GM23338 (cell line): ENCODE measurements around the gene MTA3. TPM values are rescaled to one million over a fixed set of nuclear protein-coding genes. Genes with fewer than 3 reads are reported as not detected.

Experiments
- ATAC-seq: fragments of 200-7000 bp; cut with Tn5 transposase; 3 replicates; pipeline ENCODE4 v1.9.1; 2020
- DNase-seq: peaks from one replicate; pipeline ENCODE4 v3.0.0-alpha.2; 2015; ENCODE audit warnings: low spot score
- H2AFZ ChIP-seq: fragments of 200-600 bp; sonication (generic); 2 replicates; pipeline ENCODE4 v1.8.0; 2016; ENCODE audit warnings: antibody characterized with exemption, mild to moderate bottlenecking, moderate library complexity
- H3F3A ChIP-seq: fragments of 200-600 bp; sonication (generic); replicated peaks from 2 replicates; pipeline ENCODE4 v1.8.0; 2017; ENCODE audit warnings: antibody characterized with exemption, mixed run types, low read depth
- H3K27ac ChIP-seq: fragments of 200-600 bp; sonication (generic); 2 replicates; pipeline ENCODE4 v1.6.1; 2016; ENCODE audit warnings: low read depth
- H3K27me3 ChIP-seq: fragments of 200-600 bp; sonication (generic); 2 replicates; pipeline ENCODE4 v1.8.0; 2016; ENCODE audit warnings: mild to moderate bottlenecking, mixed run types, moderate library complexity; ENCODE audit not compliant: insufficient read depth
- H3K36me3 ChIP-seq: fragments of 200-600 bp; sonication (generic); 2 replicates; pipeline ENCODE4 v1.8.0; 2016; ENCODE audit warnings: mild to moderate bottlenecking; ENCODE audit not compliant: insufficient read depth
- H3K4me1 ChIP-seq: fragments of 200-600 bp; sonication (generic); 2 replicates; pipeline ENCODE4 v1.8.0; 2016; ENCODE audit warnings: mild to moderate bottlenecking, moderate library complexity; ENCODE audit not compliant: insufficient read depth
- H3K4me2 ChIP-seq: fragments of 200-600 bp; sonication (generic); 2 replicates; pipeline ENCODE4 v1.7.1; 2017; ENCODE audit warnings: mixed run types
- H3K4me3 ChIP-seq: fragments of 200-600 bp; sonication (generic); 2 replicates; pipeline ENCODE4 v1.6.1; 2016; ENCODE audit warnings: mixed run types
- H3K79me2 ChIP-seq: fragments of 200-600 bp; sonication (generic); replicated peaks from 2 replicates; pipeline ENCODE4 v1.8.0; 2017; ENCODE audit warnings: mild to moderate bottlenecking; ENCODE audit not compliant: insufficient read depth
- H3K9me2 ChIP-seq: fragments of 200-600 bp; sonication (generic); 2 replicates; pipeline ENCODE4 v1.8.0; 2017; ENCODE audit not compliant: insufficient read depth
- H4K20me1 ChIP-seq: fragments of 200-600 bp; sonication (generic); replicated peaks from 2 replicates; pipeline ENCODE4 v1.8.0; 2017; ENCODE audit warnings: mild to moderate bottlenecking; ENCODE audit not compliant: insufficient read depth
- H3K27ac Mint-ChIP-seq: 2 replicates; pipeline ENCODE4 v1.8.0; 2020; ENCODE audit warnings: inconsistent platforms, mild to moderate bottlenecking, moderate library complexity, mixed read lengths
- H3K27me3 Mint-ChIP-seq: 3 replicates; pipeline ENCODE4 v1.8.0; 2022; ENCODE audit warnings: low read depth, mild to moderate bottlenecking, moderate library complexity, mixed read lengths, inconsistent platforms; ENCODE audit not compliant: insufficient read depth, poor library complexity
- H3K36me3 Mint-ChIP-seq: 3 replicates; pipeline ENCODE4 v1.8.0; 2021; ENCODE audit warnings: low read depth, mild to moderate bottlenecking, inconsistent platforms, moderate library complexity, mixed read lengths
- H3K4me1 Mint-ChIP-seq: 3 replicates; pipeline ENCODE4 v1.8.0; 2020; ENCODE audit warnings: mild to moderate bottlenecking, inconsistent platforms, mixed read lengths
- H3K4me3 Mint-ChIP-seq: 3 replicates; pipeline ENCODE4 v1.8.0; 2021; ENCODE audit warnings: moderate library complexity, mild to moderate bottlenecking, inconsistent platforms, mixed read lengths
- H3K9me3 Mint-ChIP-seq: 3 replicates; pipeline ENCODE4 v1.8.0; 2020; ENCODE audit warnings: moderate library complexity, mild to moderate bottlenecking, inconsistent platforms, mixed read lengths
- EZH2phosphoT487 ChIP-seq: fragments of 200-600 bp; sonication (generic); IDR thresholded peaks from one replicate; pipeline ENCODE4 v1.8.1; 2018; ENCODE audit warnings: antibody characterized with exemption; ENCODE audit not compliant: unreplicated experiment
- JUNB ChIP-seq: IDR thresholded peaks from one replicate; pipeline ENCODE4 v1.6.1; 2016; ENCODE audit warnings: antibody characterized with exemption; ENCODE audit not compliant: unreplicated experiment
- POLR2AphosphoS5 ChIP-seq: IDR thresholded peaks from 2 replicates; pipeline ENCODE4 v1.6.1; 2016; ENCODE audit warnings: antibody characterized with exemption, low read depth
- REST ChIP-seq: IDR thresholded peaks from one replicate; pipeline ENCODE4 v1.6.1; 2018; ENCODE audit warnings: antibody characterized with exemption; ENCODE audit not compliant: unreplicated experiment
- STAT1 ChIP-seq: IDR thresholded peaks from one replicate; pipeline ENCODE4 v1.6.1; 2016; ENCODE audit warnings: antibody characterized with exemption; ENCODE audit not compliant: unreplicated experiment
- ZNF331 ChIP-seq: fragments of 250-450 bp; sonication (Bioruptor Pico); IDR thresholded peaks from 2 replicates; pipeline ENCODE4 v1.5.0; 2020; ENCODE audit warnings: low read depth, mild to moderate bottlenecking, moderate library complexity
- polyA plus RNA-seq: library from polyadenylated mRNA; unstranded; fragments of >200 nt; fragmentation: Nextera tagmentation; extraction: Ambion mirVana; gene quantifications from 2 replicates; pipeline ENCODE4 v1.2.1, GENCODE V29; 2016
- total RNA-seq: library from RNA; depleted of rRNA; stranded (reverse); fragments of >200 nt; shearing (Covaris generic); gene quantifications from 2 replicates; pipeline ENCODE4 v1.2.3, GENCODE V29; 2014
- TF ChIP-seq, protein P1 (sequence below): fragments of 250-450 bp; sonication (Bioruptor Pico); IDR thresholded peaks from 2 replicates; pipeline ENCODE4 v1.5.0; 2020; ENCODE audit warnings: mild to moderate bottlenecking, moderate library complexity

The MTA3 gene
- total and polyA plus RNA-seq, 2 experiments from 2014 or later = 162 to 208 TPM

- peaks cover 4% of the 10 kb centered on the region for H3K27me3 Mint-ChIP-seq
- no peak overlapping the region for H3K27ac Mint-ChIP-seq
- ATAC-seq (no peak), DNase-seq (no peak)
- Histone ChIP-seq H3K4me1 (no peaks in the 10 kb centered on the region), H3K4me3 (no peak overlapping the region), H3K79me2 (no peaks in the 10 kb centered on the region), H3K36me3 (no peaks in the 10 kb centered on the region), H3K27me3 (no peaks in the 10 kb centered on the region), H2AFZ (no peak overlapping the region), H3K4me2 (no peak overlapping the region), H4K20me1 (no peaks in the 10 kb centered on the region), H3F3A (no peaks in the 10 kb centered on the region), H3K9me2 (peaks cover 7% of the 10 kb centered on the region), H3K27ac (no peak overlapping the region)
- peaks cover 7% of the 10 kb centered on the region; the same call in 2 of the 3 replicates for H3K9me3 Mint-ChIP-seq
- peaks cover 13% of the 10 kb centered on the region for H3K4me1 Mint-ChIP-seq
- TF ChIP-seq REST (no peak), ZNF331 (CRISPR knock-in tag) (no peak), POLR2AphosphoS5 (no peak), EZH2phosphoT487 (no peak)
- no peak overlapping the region for H3K4me3 Mint-ChIP-seq
- peaks cover 23% of the 10 kb centered on the region; the same call in 2 of the 3 replicates for H3K36me3 Mint-ChIP-seq
Measured at GRCh38 chr2:42743659-42743990, 175.2 kb downstream of the MTA3 start.

DNA sequence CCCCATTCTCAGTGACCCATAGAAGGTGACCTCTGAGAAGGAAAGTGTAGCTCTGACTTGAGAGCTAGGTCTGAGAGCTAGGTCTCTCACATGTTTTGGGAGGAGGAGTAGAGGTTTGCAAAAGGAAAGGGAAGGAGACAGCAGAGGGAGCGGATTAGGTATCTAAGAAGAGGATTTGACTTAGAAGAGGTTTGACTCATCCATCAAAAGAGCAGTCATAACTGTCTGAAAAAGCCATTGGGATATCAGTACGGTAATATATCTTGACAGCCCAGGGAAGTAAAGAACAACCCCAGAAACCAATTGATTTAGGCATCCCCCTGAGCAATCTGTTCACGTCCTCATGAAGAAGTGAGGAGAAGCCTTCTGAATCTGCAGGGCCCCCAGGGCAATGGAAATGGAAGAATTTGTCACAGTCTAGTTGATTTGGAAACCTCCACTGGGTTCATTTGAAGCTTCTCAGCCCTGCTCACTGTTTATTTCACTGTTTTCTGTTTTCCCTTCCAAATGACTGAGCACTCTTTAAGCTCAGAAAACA is 176.2 kb downstream of the MTA3 start:
- no peak overlapping the region for H3K27ac Mint-ChIP-seq
- peaks cover 6% of the 10 kb centered on the region for H3K4me1 Mint-ChIP-seq
- Histone ChIP-seq H3K9me2 (peaks cover 7% of the 10 kb centered on the region), H3K4me2 (no peak overlapping the region), H3K79me2 (no peaks in the 10 kb centered on the region), H3K36me3 (no peaks in the 10 kb centered on the region), H3K4me3 (no peak overlapping the region), H4K20me1 (no peaks in the 10 kb centered on the region), H2AFZ (no peak overlapping the region), H3F3A (no peaks in the 10 kb centered on the region), H3K4me1 (no peaks in the 10 kb centered on the region), H3K27ac (no peak overlapping the region), H3K27me3 (no peaks in the 10 kb centered on the region)
- H3K9me3 Mint-ChIP-seq = peaks cover 6% of the 10 kb centered on the region; the same call in 2 of the 3 replicates
- no peak for DNase-seq
- no peak overlapping the region for H3K4me3 Mint-ChIP-seq
- H3K36me3 Mint-ChIP-seq = peaks cover 20% of the 10 kb centered on the region; the same call in 2 of the 3 replicates
- peaks cover 4% of the 10 kb centered on the region for H3K27me3 Mint-ChIP-seq
- no peak for ATAC-seq
- no peak for TF ChIP-seq ZNF331 (CRISPR knock-in tag)
- TF ChIP-seq STAT1 = no peak
- TF ChIP-seq, protein P1, sequence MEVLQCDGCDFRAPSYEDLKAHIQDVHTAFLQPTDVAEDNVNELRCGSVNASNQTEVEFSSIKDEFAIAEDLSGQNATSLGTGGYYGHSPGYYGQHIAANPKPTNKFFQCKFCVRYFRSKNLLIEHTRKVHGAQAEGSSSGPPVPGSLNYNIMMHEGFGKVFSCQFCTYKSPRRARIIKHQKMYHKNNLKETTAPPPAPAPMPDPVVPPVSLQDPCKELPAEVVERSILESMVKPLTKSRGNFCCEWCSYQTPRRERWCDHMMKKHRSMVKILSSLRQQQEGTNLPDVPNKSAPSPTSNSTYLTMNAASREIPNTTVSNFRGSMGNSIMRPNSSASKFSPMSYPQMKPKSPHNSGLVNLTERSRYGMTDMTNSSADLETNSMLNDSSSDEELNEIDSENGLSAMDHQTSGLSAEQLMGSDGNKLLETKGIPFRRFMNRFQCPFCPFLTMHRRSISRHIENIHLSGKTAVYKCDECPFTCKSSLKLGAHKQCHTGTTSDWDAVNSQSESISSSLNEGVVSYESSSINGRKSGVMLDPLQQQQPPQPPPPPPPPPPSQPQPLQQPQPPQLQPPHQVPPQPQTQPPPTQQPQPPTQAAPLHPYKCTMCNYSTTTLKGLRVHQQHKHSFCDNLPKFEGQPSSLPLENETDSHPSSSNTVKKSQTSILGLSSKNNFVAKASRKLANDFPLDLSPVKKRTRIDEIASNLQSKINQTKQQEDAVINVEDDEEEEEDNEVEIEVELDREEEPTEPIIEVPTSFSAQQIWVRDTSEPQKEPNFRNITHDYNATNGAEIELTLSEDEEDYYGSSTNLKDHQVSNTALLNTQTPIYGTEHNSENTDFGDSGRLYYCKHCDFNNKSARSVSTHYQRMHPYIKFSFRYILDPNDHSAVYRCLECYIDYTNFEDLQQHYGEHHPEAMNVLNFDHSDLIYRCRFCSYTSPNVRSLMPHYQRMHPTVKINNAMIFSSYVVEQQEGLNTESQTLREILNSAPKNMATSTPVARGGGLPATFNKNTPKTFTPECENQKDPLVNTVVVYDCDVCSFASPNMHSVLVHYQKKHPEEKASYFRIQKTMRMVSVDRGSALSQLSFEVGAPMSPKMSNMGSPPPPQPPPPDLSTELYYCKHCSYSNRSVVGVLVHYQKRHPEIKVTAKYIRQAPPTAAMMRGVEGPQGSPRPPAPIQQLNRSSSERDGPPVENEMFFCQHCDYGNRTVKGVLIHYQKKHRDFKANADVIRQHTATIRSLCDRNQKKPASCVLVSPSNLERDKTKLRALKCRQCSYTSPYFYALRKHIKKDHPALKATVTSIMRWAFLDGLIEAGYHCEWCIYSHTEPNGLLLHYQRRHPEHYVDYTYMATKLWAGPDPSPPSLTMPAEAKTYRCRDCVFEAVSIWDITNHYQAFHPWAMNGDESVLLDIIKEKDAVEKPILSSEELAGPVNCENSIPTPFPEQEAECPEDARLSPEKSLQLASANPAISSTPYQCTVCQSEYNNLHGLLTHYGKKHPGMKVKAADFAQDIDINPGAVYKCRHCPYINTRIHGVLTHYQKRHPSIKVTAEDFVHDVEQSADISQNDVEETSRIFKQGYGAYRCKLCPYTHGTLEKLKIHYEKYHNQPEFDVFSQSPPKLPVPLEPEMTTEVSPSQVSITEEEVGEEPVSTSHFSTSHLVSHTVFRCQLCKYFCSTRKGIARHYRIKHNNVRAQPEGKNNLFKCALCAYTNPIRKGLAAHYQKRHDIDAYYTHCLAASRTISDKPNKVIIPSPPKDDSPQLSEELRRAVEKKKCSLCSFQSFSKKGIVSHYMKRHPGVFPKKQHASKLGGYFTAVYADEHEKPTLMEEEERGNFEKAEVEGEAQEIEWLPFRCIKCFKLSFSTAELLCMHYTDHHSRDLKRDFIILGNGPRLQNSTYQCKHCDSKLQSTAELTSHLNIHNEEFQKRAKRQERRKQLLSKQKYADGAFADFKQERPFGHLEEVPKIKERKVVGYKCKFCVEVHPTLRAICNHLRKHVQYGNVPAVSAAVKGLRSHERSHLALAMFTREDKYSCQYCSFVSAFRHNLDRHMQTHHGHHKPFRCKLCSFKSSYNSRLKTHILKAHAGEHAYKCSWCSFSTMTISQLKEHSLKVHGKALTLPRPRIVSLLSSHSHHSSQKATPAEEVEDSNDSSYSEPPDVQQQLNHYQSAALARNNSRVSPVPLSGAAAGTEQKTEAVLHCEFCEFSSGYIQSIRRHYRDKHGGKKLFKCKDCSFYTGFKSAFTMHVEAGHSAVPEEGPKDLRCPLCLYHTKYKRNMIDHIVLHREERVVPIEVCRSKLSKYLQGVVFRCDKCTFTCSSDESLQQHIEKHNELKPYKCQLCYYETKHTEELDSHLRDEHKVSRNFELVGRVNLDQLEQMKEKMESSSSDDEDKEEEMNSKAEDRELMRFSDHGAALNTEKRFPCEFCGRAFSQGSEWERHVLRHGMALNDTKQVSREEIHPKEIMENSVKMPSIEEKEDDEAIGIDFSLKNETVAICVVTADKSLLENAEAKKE (CRISPR knock-in tag) = no peak
- no peak for TF ChIP-seq EZH2phosphoT487
- no peak for TF ChIP-seq JUNB
- no peak for TF ChIP-seq REST
